OCI-LY3 (cell line): ENCODE measurements around the gene HCFC1.

Source experiments
- EZH2phosphoT487 ChIP-seq: fragments of 200-600 bp; shearing (Covaris generic); IDR thresholded peaks from 2 replicates; pipeline ENCODE4 v1.6.1; 2018; ENCODE audit warnings: antibody characterized with exemption, mixed run types, low read depth
- TF ChIP-seq, protein P1 (sequence below): fragments of 200-600, 300-600 bp; sonication (generic); IDR thresholded peaks from 2 replicates; pipeline ENCODE4 v1.5.1; 2014; ENCODE audit warnings: antibody characterized with exemption, low read length, low read depth

DNA sequence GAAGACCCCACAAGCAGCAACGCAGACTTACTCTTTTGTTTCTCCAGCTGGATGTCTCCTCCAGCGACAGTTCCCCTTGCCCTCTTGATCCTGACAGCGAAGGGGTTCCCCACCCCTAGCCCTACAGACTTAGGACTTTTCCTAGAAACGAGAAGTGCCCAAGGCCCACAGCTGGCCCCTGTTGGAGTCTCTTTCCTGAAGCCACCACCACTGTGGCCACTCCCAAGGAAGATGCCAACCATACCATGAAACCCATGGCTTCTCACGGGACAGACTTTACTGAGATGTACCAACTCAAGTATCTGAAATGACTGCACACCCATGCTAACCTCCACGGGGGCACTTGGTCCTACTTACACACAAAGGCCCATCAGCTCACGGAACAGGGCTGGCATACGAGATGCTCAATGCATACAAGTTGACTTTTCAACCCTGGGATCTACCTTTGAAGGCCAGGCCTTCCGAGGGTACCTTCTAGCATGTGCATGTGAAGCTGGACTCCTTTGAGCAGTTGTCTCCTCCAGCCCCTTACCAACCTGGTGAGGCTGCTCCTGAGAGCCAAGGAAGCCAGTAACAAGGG, 49.0 kb upstream of the HCFC1 start:
- TF ChIP-seq, protein P1, sequence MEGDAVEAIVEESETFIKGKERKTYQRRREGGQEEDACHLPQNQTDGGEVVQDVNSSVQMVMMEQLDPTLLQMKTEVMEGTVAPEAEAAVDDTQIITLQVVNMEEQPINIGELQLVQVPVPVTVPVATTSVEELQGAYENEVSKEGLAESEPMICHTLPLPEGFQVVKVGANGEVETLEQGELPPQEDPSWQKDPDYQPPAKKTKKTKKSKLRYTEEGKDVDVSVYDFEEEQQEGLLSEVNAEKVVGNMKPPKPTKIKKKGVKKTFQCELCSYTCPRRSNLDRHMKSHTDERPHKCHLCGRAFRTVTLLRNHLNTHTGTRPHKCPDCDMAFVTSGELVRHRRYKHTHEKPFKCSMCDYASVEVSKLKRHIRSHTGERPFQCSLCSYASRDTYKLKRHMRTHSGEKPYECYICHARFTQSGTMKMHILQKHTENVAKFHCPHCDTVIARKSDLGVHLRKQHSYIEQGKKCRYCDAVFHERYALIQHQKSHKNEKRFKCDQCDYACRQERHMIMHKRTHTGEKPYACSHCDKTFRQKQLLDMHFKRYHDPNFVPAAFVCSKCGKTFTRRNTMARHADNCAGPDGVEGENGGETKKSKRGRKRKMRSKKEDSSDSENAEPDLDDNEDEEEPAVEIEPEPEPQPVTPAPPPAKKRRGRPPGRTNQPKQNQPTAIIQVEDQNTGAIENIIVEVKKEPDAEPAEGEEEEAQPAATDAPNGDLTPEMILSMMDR = no peak
- TF ChIP-seq EZH2phosphoT487 = no peak
